Body of pancreas (tissue), 4 donors: ENCODE results near the gene AP3B1.

Source experiments
- POLR2A ChIP-seq, 3 donors: fragments of 450-650 bp; IDR thresholded peaks; one replicate each; pipeline ENCODE4 v1.6.1; 2016; ENCODE audit warnings: antibody characterized with exemption in 3 of 3, mild to moderate bottlenecking in 2 of 3
- TF ChIP-seq, protein P1 (sequence below), 7 experiments: fragments of 450-650 bp in 4 of 7; fragments of 200-600 bp in 3 of 7; sonication (generic) in 3 of 7; IDR thresholded peaks; one replicate each; pipeline ENCODE4 v1.5.1; 2016 to 2019; ENCODE audit warnings: antibody characterized with exemption in 7 of 7

DNA sequence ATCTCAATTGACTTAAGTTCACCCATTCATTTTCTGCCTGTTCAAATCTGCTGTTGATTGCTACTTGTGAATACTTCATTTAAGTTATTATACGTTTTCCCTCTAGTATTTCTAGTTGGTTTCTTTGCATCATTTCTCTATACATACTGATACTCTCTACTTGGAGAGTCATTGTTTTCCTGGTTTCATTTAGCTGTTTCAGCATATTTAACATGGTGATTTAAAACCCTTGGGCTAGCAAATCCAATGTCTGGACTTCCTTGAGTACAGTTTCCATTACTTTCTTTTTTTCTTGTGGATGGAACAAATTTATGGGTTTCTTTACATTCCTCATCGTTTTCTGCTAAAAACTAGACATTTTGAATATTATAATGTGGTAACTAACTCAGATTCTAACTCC is 90.7 kb downstream of the AP3B1 start:
- TF ChIP-seq POLR2A (IDR thresholded peaks at IDR 0.05), result no peak
- TF ChIP-seq, protein P1, sequence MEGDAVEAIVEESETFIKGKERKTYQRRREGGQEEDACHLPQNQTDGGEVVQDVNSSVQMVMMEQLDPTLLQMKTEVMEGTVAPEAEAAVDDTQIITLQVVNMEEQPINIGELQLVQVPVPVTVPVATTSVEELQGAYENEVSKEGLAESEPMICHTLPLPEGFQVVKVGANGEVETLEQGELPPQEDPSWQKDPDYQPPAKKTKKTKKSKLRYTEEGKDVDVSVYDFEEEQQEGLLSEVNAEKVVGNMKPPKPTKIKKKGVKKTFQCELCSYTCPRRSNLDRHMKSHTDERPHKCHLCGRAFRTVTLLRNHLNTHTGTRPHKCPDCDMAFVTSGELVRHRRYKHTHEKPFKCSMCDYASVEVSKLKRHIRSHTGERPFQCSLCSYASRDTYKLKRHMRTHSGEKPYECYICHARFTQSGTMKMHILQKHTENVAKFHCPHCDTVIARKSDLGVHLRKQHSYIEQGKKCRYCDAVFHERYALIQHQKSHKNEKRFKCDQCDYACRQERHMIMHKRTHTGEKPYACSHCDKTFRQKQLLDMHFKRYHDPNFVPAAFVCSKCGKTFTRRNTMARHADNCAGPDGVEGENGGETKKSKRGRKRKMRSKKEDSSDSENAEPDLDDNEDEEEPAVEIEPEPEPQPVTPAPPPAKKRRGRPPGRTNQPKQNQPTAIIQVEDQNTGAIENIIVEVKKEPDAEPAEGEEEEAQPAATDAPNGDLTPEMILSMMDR (IDR thresholded peaks at IDR 0.05), result no peak
